ENCODE data around the gene UTP3. TPM values are rescaled to one million over a fixed set of nuclear protein-coding genes. Genes with fewer than 3 reads are reported as not detected.
"Not testable (repeated sequence)": the region's sequence is repeated elsewhere in the genome, so short reads cannot be mapped to it uniquely, and the experiment has no call there.

Gene UTP3
- polyA plus RNA-seq, 1 experiment: 27.1 TPM

GRCh38 chr4:70687392-70687791, 940 bp upstream of the UTP3 start:
- H3K4me3 ChIP-seq (ENCODE audit: low read depth, low read length): peak overlapping the region; percentile 100
- H3K27ac ChIP-seq (ENCODE audit: low read depth, low read length): peak overlapping the region; percentile 95
- ChIA-PET POLR2A (interaction anchor here (1.8 kb wide), 1 partner anchor 17 kb away, joined by 5 read pairs; no protein-coding TSS in a partner anchor), CTCF (interaction anchor here (0.6 to 4.6 kb wide), 18 partner anchors 10 to 325 kb away, joined by 3 to 30 read pairs (median 3); partner anchors contain the start of genes JCHAIN and RUFY3)
- no peak for TF ChIP-seq CTCF (IDR thresholded peaks at IDR 0.05; ENCODE audit: low read depth, low read length)
- H3K27me3 ChIP-seq (ENCODE audit: control insufficient read depth, insufficient read depth, low read length): no peaks in the 10 kb centered on the region
- DNase-seq (ENCODE audit: low read depth, low spot score): no peak
- no peaks in the 10 kb centered on the region for H3K9me3 ChIP-seq (ENCODE audit: control insufficient read depth, insufficient read depth, low read length)

DNA sequence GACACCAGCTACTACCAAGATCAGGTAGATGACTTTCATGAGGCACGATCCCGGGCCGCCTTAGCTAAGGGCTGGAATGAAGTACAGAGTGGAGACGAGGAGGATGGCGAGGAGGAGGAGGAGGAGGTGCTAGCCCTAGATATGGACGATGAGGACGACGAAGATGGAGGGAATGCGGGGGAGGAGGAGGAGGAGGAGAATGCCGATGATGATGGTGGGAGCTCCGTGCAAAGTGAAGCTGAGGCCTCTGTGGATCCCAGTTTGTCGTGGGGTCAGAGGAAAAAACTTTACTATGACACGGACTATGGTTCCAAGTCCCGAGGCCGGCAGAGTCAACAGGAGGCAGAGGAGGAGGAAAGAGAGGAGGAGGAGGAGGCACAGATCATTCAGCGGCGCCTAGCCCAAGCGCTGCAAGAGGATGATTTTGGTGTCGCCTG, 481 bp downstream of the UTP3 start:
- Histone ChIP-seq H3K27me3 (ENCODE audit: control insufficient read depth, insufficient read depth, low read length) (no peaks in the 10 kb centered on the region), H3K27ac (ENCODE audit: low read depth, low read length) (peak overlapping the region; percentile 83), H3K9me3 (ENCODE audit: control insufficient read depth, insufficient read depth, low read length) (no peaks in the 10 kb centered on the region), H3K4me3 (ENCODE audit: low read depth, low read length) (peak overlapping the region; percentile 100)
- no peak for DNase-seq (ENCODE audit: low read depth, low spot score)
- POLR2A ChIA-PET: interaction anchor here (1.8 kb wide), 1 partner anchor 15 kb away, joined by 5 read pairs; no protein-coding TSS in a partner anchor
- TF ChIP-seq CTCF (IDR thresholded peaks at IDR 0.05; ENCODE audit: low read depth, low read length): no peak
- CTCF ChIA-PET: interaction anchor here (0.9 to 4.6 kb wide), 5 partner anchors 11 to 37 kb away, joined by 3 to 30 read pairs (median 11); no protein-coding TSS in a partner anchor

GRCh38 chr4:70691661-70692060, 3.3 kb downstream of the UTP3 start:
- Histone ChIP-seq H3K27me3 (ENCODE audit: control insufficient read depth, insufficient read depth, low read length) (no peaks in the 10 kb centered on the region), H3K27ac (ENCODE audit: low read depth, low read length) (no peak overlapping the region), H3K9me3 (ENCODE audit: control insufficient read depth, insufficient read depth, low read length) (no peaks in the 10 kb centered on the region; the same call in 1 of the 2 replicates), H3K4me3 (ENCODE audit: low read depth, low read length) (no peak overlapping the region)
- TF ChIP-seq CTCF (IDR thresholded peaks at IDR 0.05; ENCODE audit: low read depth, low read length): no peak
- POLR2A ChIA-PET: no interaction called here
- CTCF ChIA-PET: interaction anchor here (0.7 to 4.6 kb wide), 3 partner anchors 13 to 40 kb away, joined by 3 to 30 read pairs (median 3); no protein-coding TSS in a partner anchor
- DNase-seq (ENCODE audit: low read depth, low spot score): no peak

GRCh38 chr4:70694633-70695032, 6.3 kb downstream of the UTP3 start:
- H3K27me3 ChIP-seq (ENCODE audit: control insufficient read depth, insufficient read depth, low read length); H3K4me3 ChIP-seq (ENCODE audit: low read depth, low read length); POLR2A ChIA-PET; H3K27ac ChIP-seq (ENCODE audit: low read depth, low read length); H3K9me3 ChIP-seq (ENCODE audit: control insufficient read depth, insufficient read depth, low read length); DNase-seq (ENCODE audit: low read depth, low spot score): not testable (repeated sequence)
- CTCF ChIA-PET: interaction anchor here (0.6 kb wide), 1 partner anchor 187 kb away, joined by 3 read pairs; no protein-coding TSS in a partner anchor

DNA sequence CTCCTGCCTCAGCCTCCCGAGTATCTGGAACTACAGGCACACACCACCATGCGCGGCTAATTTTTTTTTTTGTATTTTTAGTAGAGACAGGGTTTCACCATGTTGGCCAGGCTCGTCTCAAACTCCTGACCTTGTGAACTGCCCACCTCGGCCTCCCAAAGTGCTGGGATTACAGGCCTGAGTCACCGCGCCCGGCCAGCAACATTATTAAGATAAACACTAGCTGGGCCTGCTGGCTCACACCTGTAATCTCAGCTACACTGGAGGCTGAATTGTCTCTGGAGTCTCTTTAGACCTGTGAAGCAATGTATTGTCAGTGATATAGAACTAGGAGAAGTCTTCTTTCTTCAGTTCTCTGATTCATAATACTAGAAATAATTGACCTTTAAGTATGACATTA, 10.1 kb downstream of the UTP3 start:
- DNase-seq (ENCODE audit: low read depth, low spot score); H3K27ac ChIP-seq (ENCODE audit: low read depth, low read length); H3K27me3 ChIP-seq (ENCODE audit: control insufficient read depth, insufficient read depth, low read length); POLR2A ChIA-PET; H3K9me3 ChIP-seq (ENCODE audit: control insufficient read depth, insufficient read depth, low read length); H3K4me3 ChIP-seq (ENCODE audit: low read depth, low read length): not testable (repeated sequence)
- CTCF ChIA-PET: interaction anchor here (1.0 kb wide), 1 partner anchor 11 kb away, joined by 3 read pairs; no protein-coding TSS in a partner anchor

- ChIA-PET CTCF (interaction anchor here (0.9 to 1.5 kb wide), 4 partner anchors 12 to 310 kb away, joined by 3 to 5 read pairs (median 4); partner anchors contain the start of gene UTP3), POLR2A (no interaction called here)
- Histone ChIP-seq H3K27me3 (ENCODE audit: control insufficient read depth, insufficient read depth, low read length) (no peaks in the 10 kb centered on the region), H3K27ac (ENCODE audit: low read depth, low read length) (no peak overlapping the region), H3K4me3 (ENCODE audit: low read depth, low read length) (no peak overlapping the region), H3K9me3 (ENCODE audit: control insufficient read depth, insufficient read depth, low read length) (no peaks in the 10 kb centered on the region)
- DNase-seq (ENCODE audit: low read depth, low spot score): no peak
- TF ChIP-seq CTCF (IDR thresholded peaks at IDR 0.05; ENCODE audit: low read depth, low read length): no peak
Measured at GRCh38 chr4:70700712-70701111, 12.4 kb downstream of the UTP3 start.

Data from AG04450 (cell line).